Body of pancreas (tissue), 4 donors: Measurements from ENCODE around the gene THADA. TPM values are rescaled to one million over a fixed set of nuclear protein-coding genes. Genes with fewer than 3 reads are reported as not detected.

ENCODE experiments used
- ATAC-seq: fragments of 150-250 bp; one replicate; pipeline ENCODE4 v1.9.1; 2016
- DNase-seq, 4 donors: peaks; one replicate each; pipeline ENCODE4 v3.0.0-alpha.2; 2019
- H3K27ac ChIP-seq, 4 donors: fragments of 200-600 bp; sonication (generic); 1 replicate in 3 of 4; 2 replicates in 1 of 4; pipeline versions ENCODE4 v1.5.1 to v1.6.1; 2016 to 2019; ENCODE audit warnings: mild to moderate bottlenecking in 1 of 4, mixed read lengths in 1 of 4, moderate library complexity in 1 of 4
- H3K27me3 ChIP-seq, 2 donors: fragments of 200-600 bp; sonication (generic); one replicate each; pipeline ENCODE4 v1.6.0; 2016; ENCODE audit warnings: mild to moderate bottlenecking in 1 of 2
- H3K36me3 ChIP-seq, 2 donors: fragments of 200-600 bp; sonication (generic); replicated peaks in 1 of 2; 2 replicates each; pipeline ENCODE4 v1.5.1; 2016; ENCODE audit warnings: low read depth in 2 of 2; ENCODE audit not compliant: insufficient read depth in 1 of 2
- H3K4me1 ChIP-seq: fragments of 200-600 bp; sonication (generic); one replicate; pipeline ENCODE4 v1.6.0; 2016
- H3K4me3 ChIP-seq, 2 donors: fragments of 200-600 bp; sonication (generic); 1 replicate in 1 of 2; 2 replicates in 1 of 2; pipeline ENCODE4 v1.5.1; 2016 to 2019
- H3K9me3 ChIP-seq, 3 donors: fragments of 200-600 bp; sonication (generic); 1 replicate in 2 of 3; 2 replicates in 1 of 3; pipeline ENCODE4 v1.5.1; 2016
- CTCF ChIP-seq, 7 experiments: fragments of 450-650 bp in 4 of 7; fragments of 200-600 bp in 3 of 7; sonication (generic) in 3 of 7; IDR thresholded peaks; one replicate each; pipeline ENCODE4 v1.5.1; 2016 to 2019; ENCODE audit warnings: antibody characterized with exemption in 7 of 7
- POLR2A ChIP-seq, 3 donors: fragments of 450-650 bp; IDR thresholded peaks; one replicate each; pipeline ENCODE4 v1.6.1; 2016; ENCODE audit warnings: antibody characterized with exemption in 3 of 3, mild to moderate bottlenecking in 2 of 3
- WGBS, 2 donors: methylation state at CpG; one replicate each; pipeline ENCODE4 v1.1.5; 2017; 5-methylcytosine and 5-hydroxymethylcytosine counted together
- intact Hi-C: fragments of 100-400 bp; cut with DNase I; formaldehyde crosslinking; loops from one replicate; pipeline ENCODE4 v1.15.1; 2023
- total RNA-seq, 2 donors: library from RNA; depleted of rRNA; stranded (reverse); fragments of >200 nt; gene quantifications; one replicate each; pipeline ENCODE4 v1.1.0, GENCODE V29; 2016

THADA gene
- total RNA-seq, 2 donors from 2014 or later: 27.5 to 41.9 TPM

GRCh38 chr2:43419243-43419642 is 176.6 kb downstream of the THADA start:
- no peak for TF ChIP-seq CTCF (IDR thresholded peaks at IDR 0.05)
- no peak for TF ChIP-seq POLR2A (IDR thresholded peaks at IDR 0.05)
- Histone ChIP-seq H3K27me3 (no peaks in the 10 kb centered on the region), H3K4me1 (peaks cover 12% of the 10 kb centered on the region), H3K9me3 (no peaks in the 10 kb centered on the region), H3K36me3 (no peaks in the 10 kb centered on the region), H3K27ac (no peak overlapping the region), H3K4me3 (no peak overlapping the region)
- 90 to 91% methylated on average over 3 of the region's 3 CpGs for WGBS, 2 donors
- DNase-seq (no peak), ATAC-seq (no peak)
- intact Hi-C loops: no loop called here

GRCh38 chr2:43418680-43419079 is 177.2 kb downstream of the THADA start:
- intact Hi-C loops: no loop called here
- ATAC-seq (no peak), DNase-seq (no peak)
- 73 to 96% methylated on average over 3 of the region's 3 CpGs for WGBS, 2 donors
- no peaks in the 10 kb centered on the region for H3K27me3 ChIP-seq
- H3K9me3 ChIP-seq: no peaks in the 10 kb centered on the region
- H3K4me3 ChIP-seq: no peak overlapping the region
- TF ChIP-seq POLR2A (IDR thresholded peaks at IDR 0.05) (no peak), CTCF (IDR thresholded peaks at IDR 0.05) (no peak)
- H3K4me1 ChIP-seq: peaks cover 12% of the 10 kb centered on the region
- H3K27ac ChIP-seq: no peak overlapping the region
- no peaks in the 10 kb centered on the region for H3K36me3 ChIP-seq

- H3K9me3 ChIP-seq: no peaks in the 10 kb centered on the region
- WGBS, 2 donors: 69 to 82% methylated on average over 1 of the region's 1 CpG
- peaks cover 12% of the 10 kb centered on the region for H3K4me1 ChIP-seq
- H3K4me3 ChIP-seq: no peak overlapping the region
- DNase-seq (no peak), ATAC-seq (no peak)
- H3K36me3 ChIP-seq: no peaks in the 10 kb centered on the region
- H3K27ac ChIP-seq: no peak overlapping the region
- no peaks in the 10 kb centered on the region for H3K27me3 ChIP-seq
- no peak for TF ChIP-seq CTCF (IDR thresholded peaks at IDR 0.05)
- no peak for TF ChIP-seq POLR2A (IDR thresholded peaks at IDR 0.05)
- intact Hi-C loops: no loop called here
Observed at GRCh38 chr2:43417300-43417699, 178.5 kb downstream of the THADA start.

GRCh38 chr2:43415592-43415991 is 180.2 kb downstream of the THADA start:
- H3K4me1 ChIP-seq: peaks cover 7% of the 10 kb centered on the region
- no peak for TF ChIP-seq POLR2A (IDR thresholded peaks at IDR 0.05)
- H3K36me3 ChIP-seq: no peaks in the 10 kb centered on the region
- no peak for ATAC-seq
- no peaks in the 10 kb centered on the region for H3K9me3 ChIP-seq
- H3K4me3 ChIP-seq: no peak overlapping the region
- no peak for DNase-seq
- 81 to 92% methylated on average over 7 of the region's 7 CpGs for WGBS, 2 donors
- intact Hi-C loops: no loop called here
- H3K27ac ChIP-seq: no peak overlapping the region
- no peaks in the 10 kb centered on the region for H3K27me3 ChIP-seq

- intact Hi-C loops: no loop called here
- Histone ChIP-seq H3K4me1 (no peaks in the 10 kb centered on the region), H3K27ac (no peak overlapping the region), H3K27me3 (no peaks in the 10 kb centered on the region), H3K36me3 (no peaks in the 10 kb centered on the region), H3K4me3 (no peak overlapping the region), H3K9me3 (no peaks in the 10 kb centered on the region)
- ATAC-seq: no peak
- no peak for DNase-seq
- no peak for TF ChIP-seq CTCF (IDR thresholded peaks at IDR 0.05)
- TF ChIP-seq POLR2A (IDR thresholded peaks at IDR 0.05): no peak
- WGBS, 2 donors: 77 to 78% methylated on average over 4 of the region's 4 CpGs
Observed at GRCh38 chr2:43414586-43415135, 181.2 kb downstream of the THADA start.
